Cortex of kidney (tissue), 1 donor: ENCODE data around the gene ACHE.

Source experiments
- DNase-seq: peaks from one replicate; lab custom pipeline; 2025; lab: John Stamatoyannopoulos, UW

ACHE gene

GRCh38 chr7:100884736-100885439 is 10.8 kb downstream of the ACHE start:
- no peak for DNase-seq

GRCh38 chr7:100882785-100883526 is 12.7 kb downstream of the ACHE start:
- DNase-seq: no peak

GRCh38 chr7:100882201-100882600 is 13.5 kb downstream of the ACHE start:
- no peak for DNase-seq

- no peak for DNase-seq
These were observed 14.6 kb downstream of the ACHE start for GRCh38 chr7:100881136-100881535.

- no peak for DNase-seq
These were observed 15.0 kb downstream of the ACHE start for GRCh38 chr7:100880645-100881044.

GRCh38 chr7:100879685-100880261 is 15.9 kb downstream of the ACHE start:
- DNase-seq: no peak

GRCh38 chr7:100878685-100879084 is 17.0 kb downstream of the ACHE start:
- DNase-seq: no peak

GRCh38 chr7:100878013-100878412 is 17.7 kb downstream of the ACHE start:
- DNase-seq: no peak

- no peak for DNase-seq
These were observed 20.3 kb downstream of the ACHE start for GRCh38 chr7:100875356-100875751.

GRCh38 chr7:100874577-100875355 is 20.9 kb downstream of the ACHE start, which contains the start of gene SRRT:
TSS of gene SRRT (plus strand) at chr7:100875103. CDS start at chr7:100875591, 488 bp downstream.
- DNase-seq: peak; percentile 90

- no peak for DNase-seq
These were observed 21.4 kb downstream of the ACHE start for GRCh38 chr7:100874300-100874576.

GRCh38 chr7:100873599-100874299 is 21.9 kb downstream of the ACHE start:
- DNase-seq: no peak

- no peak for DNase-seq
These were observed 27.8 kb downstream of the ACHE start for GRCh38 chr7:100867776-100868485.

- no peak for DNase-seq
These were observed 28.5 kb downstream of the ACHE start, which contains the start of gene TRIP6 for GRCh38 chr7:100867040-100867775. TSS of gene TRIP6 (plus strand) at chr7:100867387. CDS start at chr7:100867498, 111 bp downstream.

GRCh38 chr7:100866729-100867039 is 29.0 kb downstream of the ACHE start:
- DNase-seq: no peak

- DNase-seq: no peak
These were observed 29.6 kb downstream of the ACHE start for GRCh38 chr7:100865938-100866728.

- no peak for DNase-seq
These were observed 30.2 kb downstream of the ACHE start for GRCh38 chr7:100865372-100865911.

- DNase-seq: no peak
These were observed 31.3 kb downstream of the ACHE start for GRCh38 chr7:100864263-100864845.

GRCh38 chr7:100863406-100863950 is 32.2 kb downstream of the ACHE start:
- no peak for DNase-seq
